ENCODE results near the gene TMEM203. TPM values are rescaled to one million over a fixed set of nuclear protein-coding genes. Genes with fewer than 3 reads are reported as not detected.

TMEM203 gene
- total RNA-seq, 4 donors from 2014 or later = 21.6 to 29.1 (median 27.1) TPM

GRCh38 chr9:137198051-137198901, 7.2 kb downstream of the TMEM203 start:
- DNase-seq (ENCODE audit: low spot score) (no peak), ATAC-seq (ENCODE audit: low FRiP score) (no peak)
- no peak for TF ChIP-seq CTCF (IDR thresholded peaks at IDR 0.05)

- ATAC-seq (ENCODE audit: low FRiP score) = no peak
- no peak for DNase-seq (ENCODE audit: low spot score)
- no peak for TF ChIP-seq CTCF (IDR thresholded peaks at IDR 0.05)
Observed at GRCh38 chr9:137195525-137196220, 9.8 kb downstream of the TMEM203 start.

GRCh38 chr9:137194909-137195308, 10.5 kb downstream of the TMEM203 start:
- TF ChIP-seq CTCF (IDR thresholded peaks at IDR 0.05) = no peak
- ATAC-seq (ENCODE audit: low FRiP score) = no peak
- no peak for DNase-seq (ENCODE audit: low spot score)

- ATAC-seq (ENCODE audit: low FRiP score) (no peak), DNase-seq (ENCODE audit: low spot score) (no peak)
- no peak for TF ChIP-seq CTCF (IDR thresholded peaks at IDR 0.05)
Observed at GRCh38 chr9:137194388-137194787, 11.1 kb downstream of the TMEM203 start.

- no peak for DNase-seq (ENCODE audit: low spot score)
- ATAC-seq (ENCODE audit: low FRiP score) = no peak
- TF ChIP-seq CTCF (IDR thresholded peaks at IDR 0.05) = no peak
Observed at GRCh38 chr9:137193771-137194170, 11.7 kb downstream of the TMEM203 start.

GRCh38 chr9:137192859-137193258, 12.6 kb downstream of the TMEM203 start:
- no peak for TF ChIP-seq CTCF (IDR thresholded peaks at IDR 0.05)
- DNase-seq (ENCODE audit: low spot score) (no peak), ATAC-seq (ENCODE audit: low FRiP score) (no peak)

- TF ChIP-seq CTCF (IDR thresholded peaks at IDR 0.05) = no peak
- ATAC-seq (ENCODE audit: low FRiP score) (no peak), DNase-seq (ENCODE audit: low spot score) (no peak)
Observed at GRCh38 chr9:137192448-137192780, 13.0 kb downstream of the TMEM203 start.

Data from omental fat pad (tissue), 4 donors.